Testis (tissue), 2 donors: ENCODE data around the gene SLC13A4.

Experiments
- CTCF ChIP-seq, 3 experiments: fragments of 450-650 bp in 2 of 3; fragments of 200-600 bp in 1 of 3; sonication (generic) in 1 of 3; IDR thresholded peaks; one replicate each; pipeline ENCODE4 v1.5.1; 2016 to 2019; ENCODE audit warnings: antibody characterized with exemption in 3 of 3, mild to moderate bottlenecking in 2 of 3, moderate library complexity in 1 of 3
- POLR2A ChIP-seq: fragments of 450-650 bp; IDR thresholded peaks from one replicate; pipeline ENCODE4 v1.6.1; 2017; ENCODE audit warnings: antibody characterized with exemption, mild to moderate bottlenecking, moderate library complexity

- TF ChIP-seq CTCF (IDR thresholded peaks at IDR 0.05) (no peak), POLR2A (no peak)
Measured at GRCh38 chr7:135684136-135684535, 43.9 kb downstream of the SLC13A4 start.
